Measurements from ENCODE around the gene TOP2B. TPM values are rescaled to one million over a fixed set of nuclear protein-coding genes. Genes with fewer than 3 reads are reported as not detected.
A peak's percentile ranks its signal among the peaks of the same experiment; 100 is the strongest.

Gene TOP2B
- total RNA-seq, 1 donor from 2014 or later, result 169 TPM

- no peak for DNase-seq
Observed at GRCh38 chr3:25583343-25583742, 81.4 kb downstream of the TOP2B start.

DNA sequence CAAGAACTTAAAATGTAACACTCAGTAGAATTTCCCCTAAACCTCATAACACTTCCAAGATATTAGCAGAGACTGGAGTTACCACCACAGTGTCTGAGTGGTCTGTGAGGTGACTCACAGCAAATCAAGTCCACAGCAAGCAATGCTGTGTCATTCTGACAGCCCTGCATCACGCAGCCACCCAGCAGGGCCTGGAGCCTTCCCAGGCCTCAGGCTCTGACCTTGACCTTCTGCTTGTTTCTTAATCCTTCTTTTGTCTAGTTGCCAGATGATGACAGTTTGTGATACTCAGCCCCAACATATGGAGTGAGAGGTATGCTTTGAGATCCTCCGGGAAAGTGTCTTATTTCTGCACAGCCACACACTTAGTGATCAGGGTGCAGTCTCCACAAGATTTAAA lies 82.5 kb downstream of the TOP2B start:
- no peak for DNase-seq

DNA sequence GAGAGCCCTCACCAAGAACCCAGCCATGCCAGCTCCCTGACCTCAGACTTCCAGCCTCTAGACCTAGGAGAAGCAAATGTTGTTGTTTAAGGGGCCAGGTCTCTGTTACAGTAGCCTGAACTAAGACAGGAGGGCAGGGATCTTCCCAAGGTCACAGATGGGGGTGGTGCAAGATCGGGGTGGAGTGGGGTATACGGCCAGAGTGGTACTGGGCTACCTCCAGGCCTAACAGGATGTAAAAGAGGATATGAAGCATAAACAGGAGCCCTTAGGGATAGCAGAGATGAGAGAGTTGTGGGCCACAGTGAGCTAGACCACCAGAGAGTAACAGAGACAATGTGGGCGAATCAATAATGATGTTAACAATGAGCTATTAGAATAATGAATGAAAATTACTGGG lies 82.9 kb downstream of the TOP2B start:
- DNase-seq, result no peak

DNA sequence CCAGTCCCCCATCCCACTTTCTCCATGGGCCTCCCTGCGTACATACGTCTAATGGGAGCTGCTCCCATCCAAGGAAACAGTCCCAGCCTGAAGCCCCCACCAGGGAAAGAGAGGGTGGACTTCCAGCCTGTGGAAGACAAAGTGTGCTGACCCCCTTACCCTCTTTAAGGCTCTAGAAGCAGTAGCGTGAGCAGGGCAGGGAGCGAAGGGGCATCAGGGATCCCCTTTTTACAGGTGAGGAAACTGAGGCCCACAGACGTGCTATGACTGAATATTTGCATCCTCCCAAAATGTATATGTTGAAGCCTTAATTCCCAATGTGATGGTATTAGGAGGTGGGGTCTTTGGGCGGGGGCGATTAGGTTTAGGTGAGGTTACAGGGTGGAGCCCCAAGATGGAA lies 83.4 kb downstream of the TOP2B start:
- DNase-seq, result no peak

DNA sequence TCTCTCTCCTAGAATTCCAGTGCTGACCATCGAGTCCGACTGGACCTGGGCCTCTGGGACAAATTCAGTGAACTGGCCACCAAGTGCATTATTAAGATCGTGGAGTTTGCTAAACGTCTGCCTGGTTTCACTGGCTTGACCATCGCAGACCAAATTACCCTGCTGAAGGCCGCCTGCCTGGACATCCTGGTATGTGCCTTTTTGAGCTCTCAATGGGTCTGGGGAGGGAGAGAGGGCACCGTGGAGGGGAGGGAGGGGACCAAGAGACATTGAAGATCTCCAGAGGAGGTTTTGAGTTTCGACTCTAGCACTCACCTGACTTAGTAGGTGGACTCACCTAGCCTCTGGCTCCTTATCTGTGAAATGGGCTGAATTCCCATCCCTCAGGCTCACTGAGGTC lies 84.2 kb downstream of the TOP2B start:
- DNase-seq, result no peak

DNA sequence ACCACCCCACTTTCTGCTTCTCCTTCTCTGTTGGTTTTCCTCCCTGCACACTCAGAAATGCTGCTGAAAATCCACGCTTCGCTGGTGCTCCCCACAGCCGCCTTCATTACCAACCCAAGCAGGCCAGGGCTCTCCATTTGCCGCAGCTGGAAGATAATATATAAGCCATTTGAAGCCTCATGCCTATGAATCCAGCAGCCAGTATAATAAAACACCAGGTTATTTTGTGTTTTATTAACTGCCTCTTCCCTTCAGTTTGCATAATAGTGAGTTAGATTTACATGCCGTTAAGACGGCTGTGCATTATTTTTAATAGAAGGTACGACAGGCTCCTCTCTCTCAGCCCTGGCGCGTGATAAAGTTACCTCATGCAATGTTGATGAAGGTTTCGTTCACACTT lies 86.6 kb downstream of the TOP2B start:
- DNase-seq, result no peak

GRCh38 chr3:25576831-25577454 lies 87.8 kb downstream of the TOP2B start:
- no peak for DNase-seq

DNA sequence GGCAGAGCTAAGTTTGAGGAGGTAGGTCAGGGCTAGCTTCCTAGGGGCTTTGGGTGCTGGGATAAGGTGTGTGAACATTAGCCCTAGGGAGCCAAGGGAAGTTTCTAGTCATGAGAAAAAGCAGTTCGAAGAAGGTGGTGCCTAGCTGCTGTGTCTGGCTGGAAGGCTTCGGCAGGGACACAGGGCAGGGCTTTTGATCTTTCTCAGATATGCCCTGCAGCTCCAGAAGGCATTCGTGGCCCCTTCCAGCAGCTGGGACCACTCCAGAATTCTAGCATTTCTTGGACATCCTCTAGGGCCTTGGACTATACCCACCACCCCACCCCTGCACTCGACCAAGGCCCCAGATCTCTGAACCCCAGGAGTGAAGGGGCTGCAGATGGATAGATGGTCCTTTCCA lies 88.6 kb downstream of the TOP2B start:
- DNase-seq, result no peak

- no peak for DNase-seq
Observed at GRCh38 chr3:25575001-25575400, 89.7 kb downstream of the TOP2B start.

DNA sequence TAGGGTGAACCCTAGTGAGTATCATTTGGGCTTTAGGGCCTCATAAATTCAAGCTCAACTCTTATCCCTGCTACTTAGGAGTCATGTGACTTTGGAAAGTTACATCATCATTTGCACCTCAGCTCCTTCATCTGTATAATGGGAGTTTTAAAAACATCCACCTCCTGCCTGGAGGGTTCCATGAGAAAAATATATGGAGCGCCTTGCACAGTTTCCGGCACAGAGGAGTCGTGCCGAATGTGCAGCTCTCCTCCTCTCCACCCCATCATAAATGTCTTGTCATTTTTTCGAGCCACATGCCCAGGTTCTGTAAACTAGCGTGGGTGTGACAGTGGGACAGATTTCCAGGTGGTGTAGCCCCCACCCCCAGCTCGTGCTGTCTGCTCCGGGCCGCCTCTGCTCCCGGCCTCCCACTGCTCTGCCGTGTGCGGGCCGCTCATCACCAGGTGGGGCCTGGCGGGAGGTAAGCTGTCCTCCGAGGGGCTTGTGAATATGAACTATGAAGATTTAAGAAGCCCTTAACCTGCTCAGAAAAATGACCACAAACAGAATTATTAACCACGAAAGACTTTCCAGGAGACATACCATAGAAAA lies 90.4 kb downstream of the TOP2B start:
- DNase-seq, result no peak

- DNase-seq, result peak; percentile 35
Observed at GRCh38 chr3:25573386-25574171, 91.1 kb downstream of the TOP2B start.

- DNase-seq, result no peak
Observed at GRCh38 chr3:25572919-25573385, 91.8 kb downstream of the TOP2B start.

DNA sequence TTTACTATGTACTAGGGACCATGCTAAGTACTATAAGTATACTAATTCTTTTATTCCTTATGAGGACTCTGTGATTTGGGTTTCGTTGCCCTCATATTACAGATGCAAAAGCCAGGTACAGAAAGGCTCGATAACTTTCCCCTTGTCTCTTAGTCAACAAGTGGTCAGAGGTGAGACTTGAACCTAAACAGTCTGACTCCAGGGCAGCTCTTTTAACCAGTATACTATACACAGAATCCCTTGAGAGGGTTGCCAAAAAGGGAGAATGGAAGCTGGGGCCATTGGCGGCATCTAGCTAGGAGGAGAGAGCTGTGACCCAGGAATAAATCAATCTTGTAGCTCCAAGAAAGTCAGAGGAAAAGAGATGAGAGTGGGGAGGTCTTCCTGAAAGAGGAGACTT lies 92.4 kb downstream of the TOP2B start:
- no peak for DNase-seq

DNA sequence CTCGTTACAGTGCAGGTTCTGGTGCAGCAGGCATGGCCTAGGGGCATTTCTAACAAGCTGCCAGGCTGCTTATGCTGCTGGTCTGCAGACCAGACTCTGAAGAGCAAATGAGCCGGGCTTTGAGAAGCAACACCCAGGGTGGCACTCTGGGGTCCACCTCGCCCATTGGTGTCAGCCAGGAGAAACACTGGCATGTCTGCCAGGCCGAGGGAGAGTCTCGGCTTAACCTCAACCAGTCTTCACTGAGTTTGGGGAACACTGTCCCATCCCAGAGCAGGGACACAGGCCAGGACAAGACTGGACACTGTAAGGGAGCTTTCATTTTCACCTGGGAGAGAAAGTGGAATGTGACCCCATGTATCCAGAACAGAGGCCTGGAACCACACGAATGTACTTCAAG lies 93.4 kb downstream of the TOP2B start:
- no peak for DNase-seq

- no peak for DNase-seq
Observed at GRCh38 chr3:25568525-25569078, 96.1 kb downstream of the TOP2B start.

- DNase-seq, result no peak
Observed at GRCh38 chr3:25567806-25568524, 96.7 kb downstream of the TOP2B start.

GRCh38 chr3:25567388-25567787 lies 97.3 kb downstream of the TOP2B start:
- no peak for DNase-seq

- no peak for DNase-seq
Observed at GRCh38 chr3:25566358-25566920, 98.3 kb downstream of the TOP2B start.

DNA sequence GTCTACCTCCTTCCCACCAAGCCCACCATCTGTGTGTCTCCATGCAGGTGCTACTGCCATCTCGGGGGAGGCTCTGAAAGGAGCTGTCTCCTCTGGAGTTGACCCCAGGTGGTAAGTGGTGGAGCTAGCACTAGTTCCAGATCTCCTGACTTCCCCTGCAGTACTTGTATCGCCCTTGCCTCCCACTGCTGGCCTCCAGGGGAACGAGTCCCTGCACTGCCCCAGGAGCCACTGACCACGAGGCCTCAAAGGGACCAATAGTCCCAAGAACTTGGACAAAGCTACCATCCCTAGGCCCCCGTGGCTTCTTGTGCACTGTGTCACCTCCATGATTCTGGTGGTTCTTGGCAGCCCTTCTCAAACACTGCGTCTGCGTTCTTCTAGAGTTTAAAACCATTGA lies 98.9 kb downstream of the TOP2B start:
- DNase-seq, result no peak

DNA sequence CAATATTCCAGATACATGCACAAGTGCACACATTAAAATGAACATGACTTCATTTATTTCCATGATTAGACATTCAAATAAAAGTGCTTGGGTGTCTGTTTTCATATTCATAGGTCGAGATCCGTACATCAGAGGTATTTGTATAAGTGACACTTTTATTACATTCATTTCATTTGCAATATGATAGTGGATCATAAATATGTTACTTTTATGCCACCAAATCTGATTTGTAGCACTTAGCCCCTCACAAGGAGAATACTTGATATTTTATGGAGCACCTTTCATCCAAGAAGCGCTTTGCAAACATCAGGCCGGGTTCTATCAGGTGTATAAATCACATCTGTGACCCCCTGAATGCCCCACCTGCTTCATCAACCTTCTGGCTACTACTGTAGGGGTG lies 100.6 kb downstream of the TOP2B start:
- no peak for DNase-seq

DNA sequence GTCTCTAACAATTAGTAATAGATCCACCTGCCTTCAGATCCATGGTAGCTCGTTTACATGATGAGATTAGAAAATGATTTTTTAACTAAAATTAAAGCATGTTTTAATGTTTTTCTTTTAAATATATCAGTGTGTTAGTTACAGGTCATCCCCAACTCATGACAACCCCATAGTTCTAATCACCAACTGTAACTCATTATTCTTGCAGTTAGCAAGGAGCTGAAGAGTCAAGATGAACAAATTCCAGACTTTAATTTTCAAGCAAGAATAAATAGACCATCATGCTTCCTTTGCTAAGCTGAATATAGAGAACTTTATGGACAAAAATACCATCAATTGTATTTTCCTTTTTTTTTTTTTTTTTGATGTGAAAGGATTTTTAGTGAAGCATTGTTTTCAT lies 101.1 kb downstream of the TOP2B start:
- no peak for DNase-seq

GRCh38 chr3:25558796-25559195 lies 105.9 kb downstream of the TOP2B start:
- no peak for DNase-seq

All from tongue (tissue), 2 donors.